Measurements from ENCODE around the gene NDEL1.

The NDEL1 gene

DNA sequence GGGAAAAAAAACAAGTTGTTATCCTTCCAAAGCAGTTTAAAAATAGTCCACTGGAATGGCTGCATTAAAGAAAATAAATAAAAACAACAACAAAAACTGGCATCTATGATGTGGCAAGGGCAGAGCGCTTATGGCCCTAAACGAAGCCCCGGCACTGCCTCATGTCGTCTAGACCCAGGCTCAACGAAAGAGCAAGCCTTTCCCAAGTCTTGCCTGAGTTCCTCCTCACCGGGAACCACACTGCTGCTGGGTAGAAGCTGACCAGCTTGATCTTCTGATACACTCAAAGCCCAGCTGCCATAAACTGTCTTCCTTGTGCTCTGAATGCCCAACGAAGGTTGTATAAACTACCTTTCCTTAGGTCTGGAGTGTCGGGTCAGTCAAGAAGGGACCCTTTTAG, 37.0 kb downstream of the NDEL1 start:
- H3K4me3 ChIP-seq (ENCODE audit: low read depth in 1 of 2, low read length in 2 of 2) = no peak overlapping the region
- no peak overlapping the region for H3K9ac ChIP-seq (ENCODE audit: low read depth, low read length)
- H2AFZ ChIP-seq (ENCODE audit: low read depth, low read length) = no peak overlapping the region
- H3K4me1 ChIP-seq (ENCODE audit: insufficient read depth, low read length) = no peaks in the 10 kb centered on the region
- no peak overlapping the region for H3K27ac ChIP-seq (ENCODE audit: low read length)
- no peak for ATAC-seq (ENCODE audit: insufficient read depth, low read depth)
- no peaks in the 10 kb centered on the region for H3K27me3 ChIP-seq (ENCODE audit: insufficient read depth, low read length, poor library complexity)
- peaks cover 85% of the 10 kb centered on the region for H3K36me3 ChIP-seq (ENCODE audit: insufficient read depth, low read length)
- H3K79me2 ChIP-seq (ENCODE audit: insufficient read depth, low read length) = no peaks in the 10 kb centered on the region; the same call in 1 of the 2 replicates
- TF ChIP-seq, protein P1, sequence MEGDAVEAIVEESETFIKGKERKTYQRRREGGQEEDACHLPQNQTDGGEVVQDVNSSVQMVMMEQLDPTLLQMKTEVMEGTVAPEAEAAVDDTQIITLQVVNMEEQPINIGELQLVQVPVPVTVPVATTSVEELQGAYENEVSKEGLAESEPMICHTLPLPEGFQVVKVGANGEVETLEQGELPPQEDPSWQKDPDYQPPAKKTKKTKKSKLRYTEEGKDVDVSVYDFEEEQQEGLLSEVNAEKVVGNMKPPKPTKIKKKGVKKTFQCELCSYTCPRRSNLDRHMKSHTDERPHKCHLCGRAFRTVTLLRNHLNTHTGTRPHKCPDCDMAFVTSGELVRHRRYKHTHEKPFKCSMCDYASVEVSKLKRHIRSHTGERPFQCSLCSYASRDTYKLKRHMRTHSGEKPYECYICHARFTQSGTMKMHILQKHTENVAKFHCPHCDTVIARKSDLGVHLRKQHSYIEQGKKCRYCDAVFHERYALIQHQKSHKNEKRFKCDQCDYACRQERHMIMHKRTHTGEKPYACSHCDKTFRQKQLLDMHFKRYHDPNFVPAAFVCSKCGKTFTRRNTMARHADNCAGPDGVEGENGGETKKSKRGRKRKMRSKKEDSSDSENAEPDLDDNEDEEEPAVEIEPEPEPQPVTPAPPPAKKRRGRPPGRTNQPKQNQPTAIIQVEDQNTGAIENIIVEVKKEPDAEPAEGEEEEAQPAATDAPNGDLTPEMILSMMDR (IDR thresholded peaks at IDR 0.05; ENCODE audit: borderline replicate concordance, extremely low read depth, low read length, poor library complexity, severe bottlenecking) = no peak
- no peak for TF ChIP-seq EZH2 (IDR thresholded peaks at IDR 0.05; ENCODE audit: borderline replicate concordance, low read depth, low read length, severe bottlenecking)
- no peak for DNase-seq
- no peak overlapping the region for H3K4me2 ChIP-seq (ENCODE audit: insufficient read depth, low read length)
- no peaks in the 10 kb centered on the region for H3K9me3 ChIP-seq (ENCODE audit: insufficient read depth, low read length, severe bottlenecking)
- peaks cover 21% of the 10 kb centered on the region for H4K20me1 ChIP-seq (ENCODE audit: insufficient read depth, low read length)

DNA sequence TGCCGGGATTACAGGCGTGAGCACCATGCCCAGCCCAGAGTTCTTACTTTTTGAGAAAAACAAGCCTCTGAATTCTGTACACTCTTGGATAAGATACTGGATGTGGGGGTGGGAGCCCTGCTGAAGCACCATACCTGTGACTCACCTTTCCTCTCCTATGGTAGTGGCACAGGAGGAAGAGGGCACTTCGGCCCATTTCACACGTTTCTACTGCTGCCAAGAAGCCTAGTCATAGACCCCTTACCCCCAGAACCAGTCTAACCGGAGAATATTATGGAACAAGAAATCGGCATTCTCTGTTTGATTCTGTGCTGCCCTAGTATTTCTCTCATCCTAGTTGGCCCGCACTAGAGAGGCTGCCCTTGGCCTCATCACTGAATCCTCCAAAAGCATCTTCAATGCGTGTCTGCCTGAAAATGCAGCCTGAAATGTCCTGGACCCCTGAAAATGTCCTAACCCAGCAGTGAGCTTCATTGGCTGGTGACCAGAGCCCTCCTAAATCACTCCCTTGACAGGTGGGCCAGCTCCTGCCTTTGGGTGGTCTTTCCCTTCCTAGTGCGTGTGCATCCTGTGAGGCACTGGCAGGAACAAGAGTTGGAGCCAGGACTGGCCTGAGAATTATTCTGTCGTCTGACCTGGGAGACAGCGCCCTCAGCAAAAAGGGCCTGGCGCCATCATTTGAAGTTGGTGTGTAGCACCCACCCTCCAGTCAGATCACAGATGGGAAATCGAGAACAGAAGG, 37.9 kb downstream of the NDEL1 start:
- H3K9ac ChIP-seq (ENCODE audit: low read depth, low read length) = no peak overlapping the region
- DNase-seq (no peak), ATAC-seq (ENCODE audit: insufficient read depth, low read depth) (no peak)
- no peaks in the 10 kb centered on the region for H3K9me3 ChIP-seq (ENCODE audit: insufficient read depth, low read length, severe bottlenecking)
- H3K36me3 ChIP-seq (ENCODE audit: insufficient read depth, low read length) = peaks cover 86% of the 10 kb centered on the region
- H3K4me2 ChIP-seq (ENCODE audit: insufficient read depth, low read length) = no peak overlapping the region
- no peak overlapping the region for H2AFZ ChIP-seq (ENCODE audit: low read depth, low read length)
- H3K4me3 ChIP-seq (ENCODE audit: low read depth in 1 of 2, low read length in 2 of 2) = no peak overlapping the region
- H3K4me1 ChIP-seq (ENCODE audit: insufficient read depth, low read length) = no peaks in the 10 kb centered on the region
- H3K79me2 ChIP-seq (ENCODE audit: insufficient read depth, low read length) = no peaks in the 10 kb centered on the region; the same call in 1 of the 2 replicates
- peaks cover 19% of the 10 kb centered on the region for H4K20me1 ChIP-seq (ENCODE audit: insufficient read depth, low read length)
- H3K27me3 ChIP-seq (ENCODE audit: insufficient read depth, low read length, poor library complexity) = no peaks in the 10 kb centered on the region
- no peak overlapping the region for H3K27ac ChIP-seq (ENCODE audit: low read length)
- no peak for TF ChIP-seq EZH2 (IDR thresholded peaks at IDR 0.05; ENCODE audit: borderline replicate concordance, low read depth, low read length, severe bottlenecking)
- TF ChIP-seq, protein P1 (IDR thresholded peaks at IDR 0.05; ENCODE audit: borderline replicate concordance, extremely low read depth, low read length, poor library complexity, severe bottlenecking) = no peak

DNA sequence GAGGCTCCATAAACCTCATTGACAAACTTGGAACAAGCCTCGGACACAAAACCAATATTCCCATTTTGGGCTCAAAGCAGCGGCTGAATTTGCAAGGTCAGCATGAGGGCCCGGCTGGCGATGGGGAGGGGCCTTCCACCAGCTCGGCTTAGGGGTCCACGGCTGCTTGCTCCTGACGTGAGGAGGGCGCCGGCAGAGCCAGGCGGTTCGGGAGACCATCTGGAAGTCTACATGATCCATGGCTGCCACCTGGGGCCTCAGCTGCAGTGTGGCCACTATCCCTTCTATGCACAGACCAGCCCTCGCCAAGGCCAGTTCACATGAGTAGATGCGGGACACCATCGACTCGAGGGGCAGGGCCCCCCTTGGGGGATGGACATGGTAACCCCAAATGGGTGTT, 39.1 kb downstream of the NDEL1 start:
- H3K79me2 ChIP-seq (ENCODE audit: insufficient read depth, low read length) = no peaks in the 10 kb centered on the region; the same call in 1 of the 2 replicates
- no peak overlapping the region for H3K27ac ChIP-seq (ENCODE audit: low read length)
- no peaks in the 10 kb centered on the region for H3K4me1 ChIP-seq (ENCODE audit: insufficient read depth, low read length)
- H4K20me1 ChIP-seq (ENCODE audit: insufficient read depth, low read length) = peaks cover 20% of the 10 kb centered on the region
- no peak overlapping the region for H2AFZ ChIP-seq (ENCODE audit: low read depth, low read length)
- no peak overlapping the region for H3K4me3 ChIP-seq (ENCODE audit: low read depth in 1 of 2, low read length in 2 of 2)
- H3K9me3 ChIP-seq (ENCODE audit: insufficient read depth, low read length, severe bottlenecking) = no peaks in the 10 kb centered on the region
- peaks cover 98% of the 10 kb centered on the region for H3K36me3 ChIP-seq (ENCODE audit: insufficient read depth, low read length)
- H3K27me3 ChIP-seq (ENCODE audit: insufficient read depth, low read length, poor library complexity) = no peaks in the 10 kb centered on the region
- ATAC-seq (ENCODE audit: insufficient read depth, low read depth) (no peak), DNase-seq (no peak)
- TF ChIP-seq, protein P1 (IDR thresholded peaks at IDR 0.05; ENCODE audit: borderline replicate concordance, extremely low read depth, low read length, poor library complexity, severe bottlenecking) = no peak
- TF ChIP-seq EZH2 (IDR thresholded peaks at IDR 0.05; ENCODE audit: borderline replicate concordance, low read depth, low read length, severe bottlenecking) = no peak
- no peak overlapping the region for H3K4me2 ChIP-seq (ENCODE audit: insufficient read depth, low read length)
- H3K9ac ChIP-seq (ENCODE audit: low read depth, low read length) = no peak overlapping the region

Data from DND-41 (cell line).